ENCODE data around the gene TNNC1. TPM values are rescaled to one million over a fixed set of nuclear protein-coding genes. Genes with fewer than 3 reads are reported as not detected.

Gene TNNC1
- total RNA-seq, 1 experiment from 2014 or later = 5.6 TPM

GRCh38 chr3:52473026-52473425 is 19.2 kb upstream of the TNNC1 start:
- no CpG with 5 or more reads among the region's 5 CpGs for whole genome bisulfite sequencing (ENCODE audit: extremely low coverage, insufficient read length, low lambda C conversion rate)
- Histone ChIP-seq H3K9me3 (ENCODE audit: control insufficient read depth, low read depth, low read length) (no peaks in the 10 kb centered on the region), H3T11ph (ENCODE audit: low read length) (no peak overlapping the region), H3K79me2 (ENCODE audit: insufficient read depth, low read length) (no peaks in the 10 kb centered on the region), H3K14ac (ENCODE audit: insufficient read depth, low read length) (no peak overlapping the region), H2AFZ (ENCODE audit: low read length) (no peak overlapping the region), H2BK12ac (ENCODE audit: insufficient read length, low read depth, low read length) (no peak overlapping the region), H3K4ac (ENCODE audit: low read depth, low read length) (no peak overlapping the region), H3K56ac (ENCODE audit: insufficient read length, low read depth, low read length) (no peak overlapping the region), H4K5ac (ENCODE audit: insufficient read length, low read depth, low read length) (no peak overlapping the region), H3K18ac (ENCODE audit: insufficient read length, low read depth, low read length) (no peak overlapping the region), H3K4me2 (ENCODE audit: insufficient read depth, insufficient read length, low read length) (no peak overlapping the region), H3K27ac (ENCODE audit: insufficient read length, low read depth, low read length) (no peak overlapping the region), H2BK20ac (ENCODE audit: low read depth, low read length, poor library complexity, severe bottlenecking) (no peak overlapping the region), H4K8ac (replicated peaks; ENCODE audit: insufficient read length, low read depth, low read length) (no peak overlapping the region), H2BK5ac (ENCODE audit: insufficient read length, low read length) (no peak overlapping the region), H2AK5ac (ENCODE audit: insufficient read length, low read length) (no peak overlapping the region), H3K79me1 (ENCODE audit: insufficient read depth, low read depth, low read length, poor library complexity, severe bottlenecking) (no peaks in the 10 kb centered on the region), H2BK120ac (ENCODE audit: low read depth, low read length, poor library complexity, severe bottlenecking) (no peak overlapping the region), H3K9ac (ENCODE audit: extremely low read depth, insufficient read length, low read length) (no peak overlapping the region), H3K23ac (ENCODE audit: insufficient read length, low read depth, low read length) (no peak overlapping the region), H4K20me1 (ENCODE audit: control insufficient read depth, insufficient read depth, insufficient read length) (no peaks in the 10 kb centered on the region), H3K23me2 (ENCODE audit: insufficient read length, low read depth, low read length, poor library complexity, severe bottlenecking) (no peaks in the 10 kb centered on the region), H3K4me1 (ENCODE audit: insufficient read depth, low read length) (no peaks in the 10 kb centered on the region), H2BK15ac (ENCODE audit: low read depth, low read length) (no peak overlapping the region), H3K27me3 (ENCODE audit: insufficient read depth, low read length) (no peaks in the 10 kb centered on the region), H4K91ac (ENCODE audit: insufficient read length, low read depth, low read length) (no peak overlapping the region)
- no peak for DNase-seq
- no peak overlapping the region for H3K27ac Mint-ChIP-seq
- peaks cover 0 to 6% of the 10 kb centered on the region in 2 experiments; a peak in 2 of 4 replicates for H3K4me1 Mint-ChIP-seq
- no peaks in the 10 kb centered on the region for H3K27me3 Mint-ChIP-seq (ENCODE audit: low read depth)
- H3K4me3 Mint-ChIP-seq = no peak overlapping the region
- peaks cover 40 to 78% (median 74%) of the 10 kb centered on the region in 3 experiments for H3K36me3 Mint-ChIP-seq (ENCODE audit: insufficient read depth in 1 of 3, low read depth in 3 of 3)
- H3K9me3 Mint-ChIP-seq = no peaks in the 10 kb centered on the region
- no peak for TF ChIP-seq CTCF (conservative IDR thresholded peaks at IDR 0.05)
